ENCODE measurements around the gene SIAE.

Gene SIAE

GRCh38 chr11:124600621-124601320 is 72.8 kb downstream of the SIAE start:
- no peak for TF ChIP-seq CTCF (IDR thresholded peaks at IDR 0.05; ENCODE audit: low read depth, low read length)
- DNase-seq (ENCODE audit: extremely low read depth, low read depth), result no peak

- no peak for TF ChIP-seq CTCF (IDR thresholded peaks at IDR 0.05; ENCODE audit: low read depth, low read length)
- no peak for DNase-seq (ENCODE audit: extremely low read depth, low read depth)
These were observed 75.9 kb downstream of the SIAE start for GRCh38 chr11:124597626-124598025.

- no peak for TF ChIP-seq CTCF (IDR thresholded peaks at IDR 0.05; ENCODE audit: low read depth, low read length)
- DNase-seq (ENCODE audit: extremely low read depth, low read depth), result no peak
These were observed 78.2 kb downstream of the SIAE start for GRCh38 chr11:124595302-124595701.

GRCh38 chr11:124592627-124593026 is 80.9 kb downstream of the SIAE start:
- no peak for TF ChIP-seq CTCF (IDR thresholded peaks at IDR 0.05; ENCODE audit: low read depth, low read length)
- no peak for DNase-seq (ENCODE audit: extremely low read depth, low read depth)

- TF ChIP-seq CTCF (IDR thresholded peaks at IDR 0.05; ENCODE audit: low read depth, low read length), result no peak
- DNase-seq (ENCODE audit: extremely low read depth, low read depth), result no peak
These were observed 82.1 kb downstream of the SIAE start for GRCh38 chr11:124591430-124591829.

- TF ChIP-seq CTCF (IDR thresholded peaks at IDR 0.05; ENCODE audit: low read depth, low read length), result peak; percentile 71
- peak; percentile 20 for DNase-seq (ENCODE audit: extremely low read depth, low read depth)
These were observed 87.2 kb downstream of the SIAE start for GRCh38 chr11:124586238-124586860.

GRCh38 chr11:124584681-124585372 is 88.7 kb downstream of the SIAE start:
- no peak for DNase-seq (ENCODE audit: extremely low read depth, low read depth)
- TF ChIP-seq CTCF (IDR thresholded peaks at IDR 0.05; ENCODE audit: low read depth, low read length), result no peak
